ENCODE measurements around the gene DRC7.

DNA sequence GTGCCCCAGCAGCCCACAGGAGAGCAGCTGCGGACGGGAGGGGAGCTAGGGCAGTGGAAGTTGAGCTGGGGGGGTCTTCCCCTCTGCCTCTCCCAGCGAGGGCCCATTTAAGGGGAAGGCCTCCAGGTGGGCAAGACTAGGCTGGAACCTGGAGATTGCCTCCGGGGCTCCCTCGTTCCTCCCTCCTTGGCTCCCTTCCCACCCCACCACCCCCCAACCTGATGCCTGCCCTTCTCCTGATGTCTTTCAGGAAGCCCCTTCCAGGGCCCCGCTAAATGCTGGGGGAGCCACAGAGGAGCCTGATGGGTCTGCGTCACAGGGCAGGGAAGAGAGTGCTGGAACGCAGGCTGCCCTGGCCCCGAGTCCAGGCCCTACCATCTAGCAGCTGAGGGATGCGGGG is 49.4 kb upstream of the DRC7 start:
- TF ChIP-seq GATA2 (IDR thresholded peaks at IDR 0.05; ENCODE audit: low read depth, low read length): no peak
- no peak for TF ChIP-seq GATA3 (IDR thresholded peaks at IDR 0.05; ENCODE audit: low read depth, low read length)

All from SH-SY5Y (cell line).